Peyer's patch (tissue), 4 donors: ENCODE results near the gene USP10. TPM values are rescaled to one million over a fixed set of nuclear protein-coding genes. Genes with fewer than 3 reads are reported as not detected.

Experiments used
- DNase-seq, 3 donors: peaks; one replicate each; pipeline ENCODE4 v3.0.0-alpha.2; 2017 to 2019
- H3K27ac ChIP-seq, 4 donors: fragments of 200-600 bp; sonication (generic); one replicate each; pipeline ENCODE4 v1.5.1; 2016 to 2019
- H3K27me3 ChIP-seq, 2 donors: fragments of 200-600 bp; sonication (generic); one replicate each; pipeline ENCODE4 v1.5.1; 2019
- H3K36me3 ChIP-seq, 3 donors: fragments of 200-600 bp; sonication (generic); one replicate each; pipeline ENCODE4 v1.5.1; 2016 to 2019
- H3K4me1 ChIP-seq, 4 donors: fragments of 200-600 bp; sonication (generic); one replicate each; pipeline ENCODE4 v1.5.1; 2016 to 2019
- H3K4me3 ChIP-seq, 4 donors: fragments of 200-600 bp; sonication (generic); 1 replicate in 3 of 4; 2 replicates in 1 of 4; pipeline ENCODE4 v1.5.1; 2016 to 2019; ENCODE audit warnings: mild to moderate bottlenecking in 1 of 4
- H3K9me3 ChIP-seq, 4 donors: fragments of 200-600 bp; sonication (generic); one replicate each; pipeline ENCODE4 v1.5.1; 2016 to 2019; ENCODE audit warnings: mild to moderate bottlenecking in 1 of 4
- CTCF ChIP-seq, 6 experiments: fragments of 450-650 bp in 4 of 6; fragments of 200-600 bp in 2 of 6; sonication (generic) in 1 of 6; IDR thresholded peaks; one replicate each; pipeline ENCODE4 v1.5.1; 2017 to 2019; ENCODE audit warnings: antibody characterized with exemption in 6 of 6, mild to moderate bottlenecking in 3 of 6, moderate library complexity in 1 of 6
- POLR2A ChIP-seq, 2 donors: fragments of 450-650 bp; IDR thresholded peaks; one replicate each; pipeline ENCODE4 v1.5.1; 2017; ENCODE audit warnings: antibody characterized with exemption in 2 of 2, mild to moderate bottlenecking in 2 of 2, moderate library complexity in 2 of 2
- total RNA-seq, 4 donors: library from RNA; depleted of rRNA; stranded (reverse); fragments of >200 nt; gene quantifications; one replicate each; pipeline ENCODE4 v1.1.0, GENCODE V29; 2016

USP10 gene
- total RNA-seq, 4 donors from 2014 or later = 48.0 to 85.5 (median 59.9) TPM

- no peak for DNase-seq
Measured at GRCh38 chr16:84654998-84655397, 44.8 kb upstream of the USP10 start.

GRCh38 chr16:84656649-84657048 lies 43.2 kb upstream of the USP10 start:
- TF ChIP-seq POLR2A (IDR thresholded peaks at IDR 0.05) = no peak
- TF ChIP-seq CTCF (IDR thresholded peaks at IDR 0.05) = no peak
- Histone ChIP-seq H3K4me1 (peaks cover 0 to 4% (median 0%) of the 10 kb centered on the region in 4 donors), H3K27me3 (no peaks in the 10 kb centered on the region), H3K4me3 (no peak overlapping the region), H3K9me3 (no peaks in the 10 kb centered on the region), H3K36me3 (peaks cover 4 to 76% (median 5%) of the 10 kb centered on the region in 3 donors), H3K27ac (peak overlapping the region in 1 of 4 donors; percentile 64)
- DNase-seq = no peak

More at GRCh38 chr16:84654998-84655397, 44.8 kb upstream of the USP10 start:
- Histone ChIP-seq H3K4me1 (peaks cover 0 to 5% (median 1%) of the 10 kb centered on the region in 4 donors), H3K9me3 (no peaks in the 10 kb centered on the region), H3K4me3 (no peak overlapping the region), H3K27me3 (no peaks in the 10 kb centered on the region), H3K27ac (no peak overlapping the region), H3K36me3 (peaks cover 4 to 61% (median 5%) of the 10 kb centered on the region in 3 donors)
- TF ChIP-seq POLR2A (IDR thresholded peaks at IDR 0.05) (no peak), CTCF (IDR thresholded peaks at IDR 0.05) (no peak)

GRCh38 chr16:84657229-84657837 lies 42.5 kb upstream of the USP10 start:
- DNase-seq = no peak
- H3K9me3 ChIP-seq = no peaks in the 10 kb centered on the region
- no peaks in the 10 kb centered on the region for H3K27me3 ChIP-seq
- H3K4me1 ChIP-seq = peaks cover 0 to 4% (median 0%) of the 10 kb centered on the region in 4 donors
- peak overlapping the region in 1 of 4 donors; percentile 64 for H3K27ac ChIP-seq
- peaks cover 4 to 76% (median 5%) of the 10 kb centered on the region in 3 donors for H3K36me3 ChIP-seq
- no peak overlapping the region for H3K4me3 ChIP-seq
- TF ChIP-seq CTCF (IDR thresholded peaks at IDR 0.05) (no peak), POLR2A (IDR thresholded peaks at IDR 0.05) (no peak)

- no peak overlapping the region for H3K4me3 ChIP-seq
- TF ChIP-seq CTCF (IDR thresholded peaks at IDR 0.05) = no peak
- TF ChIP-seq POLR2A (IDR thresholded peaks at IDR 0.05) = no peak
- H3K4me1 ChIP-seq = peaks cover 0 to 4% (median 0%) of the 10 kb centered on the region in 4 donors
- H3K27ac ChIP-seq = no peak overlapping the region
- no peak for DNase-seq
- no peaks in the 10 kb centered on the region for H3K9me3 ChIP-seq
- H3K27me3 ChIP-seq = no peaks in the 10 kb centered on the region
- H3K36me3 ChIP-seq = peaks cover 4 to 76% (median 5%) of the 10 kb centered on the region in 3 donors
Measured at GRCh38 chr16:84658690-84659089, 41.1 kb upstream of the USP10 start.

- Histone ChIP-seq H3K4me3 (no peak overlapping the region), H3K4me1 (peaks cover 0 to 5% (median 2%) of the 10 kb centered on the region in 4 donors), H3K36me3 (peaks cover 4 to 78% (median 5%) of the 10 kb centered on the region in 3 donors), H3K27me3 (no peaks in the 10 kb centered on the region), H3K27ac (no peak overlapping the region), H3K9me3 (no peaks in the 10 kb centered on the region)
- no peak for TF ChIP-seq CTCF (IDR thresholded peaks at IDR 0.05)
- TF ChIP-seq POLR2A (IDR thresholded peaks at IDR 0.05) = no peak
- no peak for DNase-seq
Measured at GRCh38 chr16:84659656-84660300, 40.0 kb upstream of the USP10 start.
